Measurements from ENCODE around the gene SPINK6.

SPINK6 gene

GRCh38 chr5:148209151-148209770, 6.4 kb downstream of the SPINK6 start:
- TF ChIP-seq CTCF (IDR thresholded peaks at IDR 0.05; ENCODE audit: low read depth, low read length, missing control alignments), result no peak
- H3K4me3 ChIP-seq (replicated peaks; ENCODE audit: low read depth, low read length), result no peak overlapping the region
- DNase-seq (ENCODE audit: extremely low read depth, low read depth), result no peak

DNA sequence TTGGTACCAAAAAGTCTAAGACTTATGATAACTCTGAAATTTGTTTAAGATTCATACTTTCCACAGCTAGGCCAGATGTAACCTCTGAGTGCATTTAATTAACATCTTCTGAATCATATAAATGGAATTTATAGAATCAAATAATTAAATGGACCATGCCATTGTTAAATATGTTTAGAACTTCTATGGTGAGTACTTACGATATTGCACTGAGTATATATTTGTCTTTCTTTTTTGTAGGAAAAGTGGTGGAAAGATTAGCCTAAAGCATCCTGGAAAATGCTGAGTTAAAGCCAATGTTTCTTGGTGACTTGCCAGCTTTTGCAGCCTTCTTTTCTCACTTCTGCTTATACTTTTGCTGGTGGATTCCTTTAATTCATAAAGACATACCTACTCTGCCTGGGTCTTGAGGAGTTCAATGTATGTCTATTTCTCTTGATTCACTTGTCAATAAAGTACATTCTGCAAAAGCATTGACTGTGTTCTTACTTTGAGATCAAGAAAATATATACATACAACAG, 11.9 kb downstream of the SPINK6 start:
- no peak overlapping the region for H3K4me3 ChIP-seq (replicated peaks; ENCODE audit: low read depth, low read length)
- TF ChIP-seq CTCF (IDR thresholded peaks at IDR 0.05; ENCODE audit: low read depth, low read length, missing control alignments), result no peak
- DNase-seq (ENCODE audit: extremely low read depth, low read depth), result no peak

GRCh38 chr5:148221508-148221907, 18.7 kb downstream of the SPINK6 start:
- no peak overlapping the region for H3K4me3 ChIP-seq (replicated peaks; ENCODE audit: low read depth, low read length)
- no peak for DNase-seq (ENCODE audit: extremely low read depth, low read depth)
- no peak for TF ChIP-seq CTCF (IDR thresholded peaks at IDR 0.05; ENCODE audit: low read depth, low read length, missing control alignments)

DNA sequence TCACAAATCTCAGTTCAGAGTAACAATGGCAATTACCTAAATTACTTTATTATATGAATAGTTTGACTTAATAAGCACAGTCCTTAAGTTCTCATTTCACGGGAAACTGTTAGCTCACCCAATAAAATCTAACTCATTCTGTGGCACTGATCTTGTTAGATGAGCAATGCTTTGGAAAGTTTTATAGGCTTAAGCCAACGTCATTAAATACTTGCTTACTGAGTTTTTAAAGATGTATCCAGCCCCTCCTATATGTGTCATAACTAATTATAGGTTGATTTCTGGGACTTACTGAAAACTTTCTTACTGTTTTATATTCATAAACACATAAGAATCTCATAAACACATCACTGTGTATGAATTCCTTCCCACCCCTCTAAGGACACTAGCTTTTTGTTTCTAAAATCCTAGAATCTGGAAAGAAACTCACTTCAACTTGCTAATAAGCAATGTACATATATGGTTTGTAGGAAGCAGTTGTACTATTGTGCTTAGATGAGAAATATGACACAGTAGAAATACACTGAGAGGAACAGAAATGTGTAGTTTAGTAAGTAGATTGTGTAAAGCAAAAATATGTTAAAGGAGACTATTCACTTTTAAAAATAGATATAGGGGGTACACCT, 21.4 kb downstream of the SPINK6 start:
- H3K4me3 ChIP-seq (replicated peaks; ENCODE audit: low read depth, low read length), result no peak overlapping the region
- no peak for DNase-seq (ENCODE audit: extremely low read depth, low read depth)
- TF ChIP-seq CTCF (IDR thresholded peaks at IDR 0.05; ENCODE audit: low read depth, low read length, missing control alignments), result no peak

DNA sequence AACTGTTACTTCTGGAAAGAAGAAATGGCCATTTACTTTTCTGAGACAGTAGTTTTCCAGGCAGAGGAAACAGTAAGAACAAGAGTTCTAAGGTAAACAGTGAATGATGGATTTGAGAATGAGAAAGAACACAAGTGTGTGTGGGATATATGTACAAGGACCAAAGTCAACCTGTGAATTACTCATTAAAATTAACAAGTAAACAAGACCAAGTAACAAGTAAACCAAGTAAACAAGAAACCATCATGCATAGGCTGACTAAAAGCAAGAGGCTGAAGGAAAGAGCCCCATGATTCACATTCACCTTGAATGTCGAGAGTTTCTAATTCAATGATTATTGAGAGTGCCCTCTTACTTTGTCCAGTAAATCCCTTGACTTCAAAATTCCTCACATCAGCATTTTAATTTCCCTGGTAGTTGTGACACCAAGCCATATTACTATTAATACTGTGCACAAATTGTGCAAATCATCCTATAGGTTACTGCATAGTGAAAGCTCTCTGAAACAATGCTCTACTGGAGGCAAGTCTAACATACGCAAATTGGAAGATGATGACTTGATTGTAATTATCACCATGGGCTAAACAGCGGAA, 25.6 kb downstream of the SPINK6 start:
- no peak for DNase-seq (ENCODE audit: extremely low read depth, low read depth)
- TF ChIP-seq CTCF (IDR thresholded peaks at IDR 0.05; ENCODE audit: low read depth, low read length, missing control alignments), result no peak
- H3K4me3 ChIP-seq (replicated peaks; ENCODE audit: low read depth, low read length), result no peak overlapping the region

GRCh38 chr5:148229840-148230239, 27.0 kb downstream of the SPINK6 start:
- DNase-seq (ENCODE audit: extremely low read depth, low read depth), result no peak
- no peak overlapping the region for H3K4me3 ChIP-seq (replicated peaks; ENCODE audit: low read depth, low read length)
- TF ChIP-seq CTCF (IDR thresholded peaks at IDR 0.05; ENCODE audit: low read depth, low read length, missing control alignments), result no peak

Measured in HFF-Myc (cell line).